Epithelial cell of proximal tubule (primary cell): ENCODE measurements around the gene PLXNC1. TPM values are rescaled to one million over a fixed set of nuclear protein-coding genes. Genes with fewer than 3 reads are reported as not detected.

Experiments
- DNase-seq: peaks from one replicate; pipeline ENCODE4 v3.0.0-alpha.2; 2011; ENCODE audit warnings: low read depth
- H3K4me3 ChIP-seq: 2 replicates; pipeline ENCODE4 v1.5.1; 2011; ENCODE audit warnings: low read depth, mild to moderate bottlenecking, low read length
- total RNA-seq: library from RNA; depleted of rRNA; stranded (reverse); fragments of >200 nt; gene quantifications from 2 replicates; pipeline ENCODE4 v1.2.3, GENCODE V29; 2015
- TF ChIP-seq, protein P1 (sequence below): conservative IDR thresholded peaks from 2 replicates; pipeline ENCODE4 v1.5.1; 2012; ENCODE audit warnings: low read depth, mild to moderate bottlenecking, low read length

PLXNC1 gene
- total RNA-seq, 1 donor from 2014 or later: 0.06 TPM

GRCh38 chr12:94198469-94198868 lies 50.1 kb downstream of the PLXNC1 start:
- TF ChIP-seq, protein P1, sequence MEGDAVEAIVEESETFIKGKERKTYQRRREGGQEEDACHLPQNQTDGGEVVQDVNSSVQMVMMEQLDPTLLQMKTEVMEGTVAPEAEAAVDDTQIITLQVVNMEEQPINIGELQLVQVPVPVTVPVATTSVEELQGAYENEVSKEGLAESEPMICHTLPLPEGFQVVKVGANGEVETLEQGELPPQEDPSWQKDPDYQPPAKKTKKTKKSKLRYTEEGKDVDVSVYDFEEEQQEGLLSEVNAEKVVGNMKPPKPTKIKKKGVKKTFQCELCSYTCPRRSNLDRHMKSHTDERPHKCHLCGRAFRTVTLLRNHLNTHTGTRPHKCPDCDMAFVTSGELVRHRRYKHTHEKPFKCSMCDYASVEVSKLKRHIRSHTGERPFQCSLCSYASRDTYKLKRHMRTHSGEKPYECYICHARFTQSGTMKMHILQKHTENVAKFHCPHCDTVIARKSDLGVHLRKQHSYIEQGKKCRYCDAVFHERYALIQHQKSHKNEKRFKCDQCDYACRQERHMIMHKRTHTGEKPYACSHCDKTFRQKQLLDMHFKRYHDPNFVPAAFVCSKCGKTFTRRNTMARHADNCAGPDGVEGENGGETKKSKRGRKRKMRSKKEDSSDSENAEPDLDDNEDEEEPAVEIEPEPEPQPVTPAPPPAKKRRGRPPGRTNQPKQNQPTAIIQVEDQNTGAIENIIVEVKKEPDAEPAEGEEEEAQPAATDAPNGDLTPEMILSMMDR: no peak
- no peak overlapping the region for H3K4me3 ChIP-seq
- no peak for DNase-seq

GRCh38 chr12:94198872-94199271 lies 50.5 kb downstream of the PLXNC1 start:
- DNase-seq: no peak
- no peak overlapping the region for H3K4me3 ChIP-seq
- TF ChIP-seq, protein P1: no peak

DNA sequence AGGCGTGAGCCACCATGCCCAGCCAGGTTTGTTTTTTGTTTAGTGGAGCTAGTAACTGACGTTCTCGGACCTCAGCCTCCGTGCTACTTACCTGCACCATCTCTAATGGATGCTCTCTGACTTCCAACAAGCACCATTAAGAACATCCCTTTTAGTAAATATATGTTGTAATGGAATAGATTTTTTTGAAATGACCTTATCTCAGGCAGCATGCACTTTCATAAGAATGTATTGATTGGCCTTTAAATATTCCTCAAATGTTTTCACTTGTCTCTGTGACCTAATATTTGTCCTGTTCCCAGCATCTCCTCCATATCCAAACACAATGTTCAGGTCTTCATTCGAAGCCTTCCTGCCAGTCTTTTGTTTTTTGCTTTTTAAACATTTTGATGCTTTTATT lies 51.7 kb downstream of the PLXNC1 start:
- TF ChIP-seq, protein P1: no peak
- DNase-seq: no peak
- H3K4me3 ChIP-seq: no peak overlapping the region

DNA sequence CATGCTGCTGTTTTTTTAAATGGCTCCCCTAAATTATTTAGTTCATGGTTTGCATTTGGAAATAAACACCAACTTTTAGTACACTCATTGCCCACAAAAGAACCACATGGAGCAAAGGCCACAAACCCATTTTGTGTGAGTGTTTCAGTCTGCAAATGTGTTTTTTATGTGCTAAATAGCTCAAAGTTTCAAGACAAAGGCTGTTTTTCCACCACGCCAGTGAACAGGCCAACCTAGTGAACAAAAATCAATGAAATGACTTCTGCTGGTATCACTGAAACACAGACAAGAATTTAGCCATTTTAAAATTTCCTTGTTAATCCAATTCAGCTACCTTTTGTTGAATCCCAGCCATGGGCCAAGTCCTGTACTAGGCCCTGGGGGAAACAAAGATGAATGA lies 52.3 kb downstream of the PLXNC1 start:
- DNase-seq: no peak
- TF ChIP-seq, protein P1: no peak
- no peak overlapping the region for H3K4me3 ChIP-seq

GRCh38 chr12:94202245-94203180 lies 54.1 kb downstream of the PLXNC1 start:
- no peak for DNase-seq

GRCh38 chr12:94203181-94203546 lies 54.8 kb downstream of the PLXNC1 start:
- no peak overlapping the region for H3K4me3 ChIP-seq
- no peak for DNase-seq
- TF ChIP-seq, protein P1: no peak

More at GRCh38 chr12:94202245-94203180, 54.1 kb downstream of the PLXNC1 start:
- TF ChIP-seq, protein P1: no peak
- no peak overlapping the region for H3K4me3 ChIP-seq

GRCh38 chr12:94203796-94204195 lies 55.4 kb downstream of the PLXNC1 start:
- TF ChIP-seq, protein P1: no peak
- H3K4me3 ChIP-seq: no peak overlapping the region
- no peak for DNase-seq
